Common myeloid progenitor, CD34-positive (primary cell): ENCODE results near the gene USP47.

Experiments used
- CTCF ChIA-PET: fragments of 350-600 bp; sonication (Branson Sonifier 250); formaldehyde crosslinking; loops from one replicate; lab custom pipeline; 2021; ENCODE audit warnings: antibody characterized with exemption; lab: Charles Lee
- POLR2A ChIA-PET: fragments of 350-600 bp; sonication (Branson Sonifier 250); formaldehyde crosslinking; loops from one replicate; lab custom pipeline; 2021; ENCODE audit warnings: antibody characterized with exemption; lab: Charles Lee
- DNase-seq, 3 donors: peaks; one replicate each; pipeline versions ENCODE4 v3.0.0 to v3.0.0-alpha.2; 2013
- H3K27ac ChIP-seq, 2 experiments: 1 replicate in 1 of 2; 2 replicates in 1 of 2; pipeline ENCODE4 v1.7.0; 2013; ENCODE audit warnings: inconsistent platforms in 2 of 2, low read length in 2 of 2, mild to moderate bottlenecking in 2 of 2, low read depth in 1 of 2, moderate library complexity in 1 of 2; ENCODE audit not compliant: severe bottlenecking in 2 of 2, insufficient read depth in 1 of 2, poor library complexity in 1 of 2
- H3K27me3 ChIP-seq, 5 experiments: replicated peaks in 2 of 5; 1 replicate in 3 of 5; 2 replicates in 2 of 5; pipeline versions ENCODE4 v1.6.1 to v1.7.0; 2013; ENCODE audit warnings: low read length in 4 of 5, mild to moderate bottlenecking in 2 of 5, moderate library complexity in 2 of 5, inconsistent platforms in 1 of 5; ENCODE audit not compliant: insufficient read depth in 5 of 5, control insufficient read depth in 4 of 5
- H3K36me3 ChIP-seq, 4 experiments: 1 replicate in 2 of 4; 2 replicates in 2 of 4; pipeline versions ENCODE4 v1.6.1 to v1.7.0; 2013; ENCODE audit warnings: low read length in 3 of 4, control low read depth in 1 of 4, mild to moderate bottlenecking in 1 of 4; ENCODE audit not compliant: control insufficient read depth in 4 of 4, insufficient read depth in 4 of 4
- H3K4me1 ChIP-seq, 4 experiments: 1 replicate in 3 of 4; 2 replicates in 1 of 4; pipeline versions ENCODE4 v1.6.1 to v1.7.1; 2013; ENCODE audit warnings: low read length in 3 of 4, mild to moderate bottlenecking in 3 of 4, control low read depth in 1 of 4, inconsistent platforms in 1 of 4, moderate library complexity in 1 of 4; ENCODE audit not compliant: control insufficient read depth in 4 of 4, insufficient read depth in 4 of 4; ENCODE audit errors: control extremely low read depth in 1 of 4
- H3K4me3 ChIP-seq, 7 experiments: 1 replicate in 4 of 7; 2 replicates in 3 of 7; pipeline versions ENCODE4 v1.5.1 to v1.7.0; 2013; ENCODE audit warnings: mild to moderate bottlenecking in 7 of 7, low read length in 6 of 7, moderate library complexity in 6 of 7, inconsistent platforms in 2 of 7, low read depth in 2 of 7, control low read depth in 1 of 7; ENCODE audit not compliant: insufficient read depth in 4 of 7, control insufficient read depth in 1 of 7; ENCODE audit errors: extremely low read depth in 1 of 7
- H3K9me3 ChIP-seq, 5 experiments: 1 replicate in 4 of 5; 2 replicates in 1 of 5; pipeline versions ENCODE4 v1.6.1 to v1.7.1; 2013; ENCODE audit warnings: low read length in 4 of 5, mild to moderate bottlenecking in 2 of 5, inconsistent platforms in 1 of 5, low read depth in 1 of 5, moderate library complexity in 1 of 5; ENCODE audit not compliant: control insufficient read depth in 4 of 5, insufficient read depth in 2 of 5; ENCODE audit errors: control extremely low read depth in 1 of 5
- WGBS: methylation state at CpG from one replicate; pipeline ENCODE4 v1.1.5; 2013; ENCODE audit not compliant: insufficient coverage; 5-methylcytosine and 5-hydroxymethylcytosine counted together

Gene USP47

GRCh38 chr11:11864332-11864731 is 22.6 kb downstream of the USP47 start:
- ChIA-PET CTCF (interaction anchor here (1.9 kb wide), 1 partner anchor 15 kb away, joined by 7 read pairs; no protein-coding TSS in a partner anchor), POLR2A (no interaction called here)
- peaks cover 0 to 1% (median 0%) of the 10 kb centered on the region in 4 experiments for H3K4me1 ChIP-seq
- peaks cover 2 to 29% (median 8%) of the 10 kb centered on the region in 5 experiments for H3K9me3 ChIP-seq
- H3K27ac ChIP-seq = no peak overlapping the region
- no peaks in the 10 kb centered on the region for H3K27me3 ChIP-seq
- H3K4me3 ChIP-seq = no peak overlapping the region
- peaks cover 0 to 13% (median 3%) of the 10 kb centered on the region in 4 experiments for H3K36me3 ChIP-seq
- DNase-seq = no peak
- no CpG with 5 or more reads among the region's 3 CpGs for WGBS

- no peak overlapping the region for H3K27ac ChIP-seq
- no CpG with 5 or more reads among the region's 1 CpG for WGBS
- peaks cover 0 to 13% (median 3%) of the 10 kb centered on the region in 4 experiments for H3K36me3 ChIP-seq
- no peak overlapping the region for H3K4me3 ChIP-seq
- POLR2A ChIA-PET = no interaction called here
- DNase-seq = no peak
- no peaks in the 10 kb centered on the region for H3K27me3 ChIP-seq
- CTCF ChIA-PET = interaction anchor here (1.9 kb wide), 1 partner anchor 16 kb away, joined by 7 read pairs; no protein-coding TSS in a partner anchor
- peaks cover 2 to 29% (median 8%) of the 10 kb centered on the region in 5 experiments for H3K9me3 ChIP-seq
- peaks cover 0 to 4% (median 0%) of the 10 kb centered on the region in 4 experiments for H3K4me1 ChIP-seq
These were observed 23.0 kb downstream of the USP47 start for GRCh38 chr11:11864803-11865202.

- WGBS = no CpG with 5 or more reads among the region's 3 CpGs
- Histone ChIP-seq H3K27ac (no peak overlapping the region), H3K9me3 (peaks cover 2 to 29% (median 8%) of the 10 kb centered on the region in 5 experiments), H3K36me3 (peaks cover 0 to 13% (median 3%) of the 10 kb centered on the region in 4 experiments), H3K27me3 (no peaks in the 10 kb centered on the region), H3K4me3 (no peak overlapping the region), H3K4me1 (peaks cover 0 to 5% (median 0%) of the 10 kb centered on the region in 4 experiments)
- ChIA-PET POLR2A (no interaction called here), CTCF (interaction anchor here (1.0 to 1.4 kb wide), 3 partner anchors 9 to 22 kb away, joined by 3 read pairs; no protein-coding TSS in a partner anchor)
- DNase-seq = no peak
These were observed 23.7 kb downstream of the USP47 start for GRCh38 chr11:11865449-11865848.

- Histone ChIP-seq H3K27me3 (no peaks in the 10 kb centered on the region), H3K27ac (no peak overlapping the region), H3K4me3 (no peak overlapping the region), H3K36me3 (peaks cover 0 to 13% (median 3%) of the 10 kb centered on the region in 4 experiments), H3K9me3 (peaks cover 2 to 29% (median 8%) of the 10 kb centered on the region in 5 experiments), H3K4me1 (peaks cover 0 to 9% (median 0%) of the 10 kb centered on the region in 4 experiments)
- DNase-seq = peak in 2 of 3 donors; percentile 31 to 54
- ChIA-PET CTCF (interaction anchor here (0.9 to 1.4 kb wide), 5 partner anchors 10 to 23 kb away, joined by 3 to 4 read pairs (median 3); no protein-coding TSS in a partner anchor), POLR2A (no interaction called here)
- no CpG with 5 or more reads among the region's 1 CpG for WGBS
These were observed 24.4 kb downstream of the USP47 start for GRCh38 chr11:11866203-11866602.

- Histone ChIP-seq H3K36me3 (peaks cover 0 to 13% (median 3%) of the 10 kb centered on the region in 4 experiments), H3K4me3 (no peak overlapping the region), H3K9me3 (peaks cover 2 to 29% (median 8%) of the 10 kb centered on the region in 5 experiments), H3K4me1 (peaks cover 0 to 21% (median 7%) of the 10 kb centered on the region in 4 experiments), H3K27me3 (no peaks in the 10 kb centered on the region), H3K27ac (no peak overlapping the region)
- no peak for DNase-seq
- ChIA-PET CTCF (interaction anchor here (1.4 kb wide), 1 partner anchor 40 kb away, joined by 3 read pairs; no protein-coding TSS in a partner anchor), POLR2A (interaction anchor here (0.6 kb wide), 1 partner anchor 12 kb away, joined by 3 read pairs; no protein-coding TSS in a partner anchor)
- WGBS = no CpG with 5 or more reads among the region's 1 CpG
These were observed 25.9 kb downstream of the USP47 start for GRCh38 chr11:11867720-11868119.

- H3K9me3 ChIP-seq = peaks cover 0 to 19% (median 2%) of the 10 kb centered on the region in 5 experiments
- peak overlapping the region in 2 of 7 experiments; percentile 11 to 22 for H3K4me3 ChIP-seq
- H3K36me3 ChIP-seq = peaks cover 3 to 18% (median 8%) of the 10 kb centered on the region in 4 experiments
- H3K27me3 ChIP-seq = no peaks in the 10 kb centered on the region
- 48% methylated on average over 2 of the region's 2 CpGs for WGBS
- peak in 1 of 3 donors; percentile 10 for DNase-seq
- peaks cover 0 to 21% (median 7%) of the 10 kb centered on the region in 4 experiments for H3K4me1 ChIP-seq
- ChIA-PET POLR2A (interaction anchor here (1.2 kb wide), 1 partner anchor 11 kb away, joined by 3 read pairs; no protein-coding TSS in a partner anchor), CTCF (interaction anchor here (1.5 kb wide), 1 partner anchor 55 kb away, joined by 3 read pairs; no protein-coding TSS in a partner anchor)
- no peak overlapping the region for H3K27ac ChIP-seq
These were observed 30.2 kb downstream of the USP47 start for GRCh38 chr11:11871991-11872401.

- H3K27ac ChIP-seq = no peak overlapping the region
- no peak overlapping the region for H3K4me3 ChIP-seq
- peaks cover 0 to 11% (median 7%) of the 10 kb centered on the region in 4 experiments for H3K4me1 ChIP-seq
- peaks cover 2 to 12% (median 6%) of the 10 kb centered on the region in 4 experiments for H3K36me3 ChIP-seq
- WGBS = 100% methylated on average over 2 of the region's 2 CpGs
- POLR2A ChIA-PET = no interaction called here
- H3K9me3 ChIP-seq = peaks cover 0 to 2% (median 0%) of the 10 kb centered on the region in 5 experiments
- H3K27me3 ChIP-seq = no peaks in the 10 kb centered on the region
- CTCF ChIA-PET = interaction anchor here (1.5 to 3.3 kb wide), 2 partner anchors 10 to 27 kb away, joined by 4 to 9 read pairs; no protein-coding TSS in a partner anchor
- peak in 2 of 3 donors; percentile 11 to 31 for DNase-seq
These were observed 34.7 kb downstream of the USP47 start for GRCh38 chr11:11876458-11876857.
